ENCODE results near the gene HNRNPA0. TPM values are rescaled to one million over a fixed set of nuclear protein-coding genes. Genes with fewer than 3 reads are reported as not detected.

Gene HNRNPA0
- total and polyA plus RNA-seq, 9 of the 15 experiments (the other 6 are each of a cell fraction or from before 2014, with no cell fraction given), result 5.0 to 33.3 (median 10.7) TPM

GRCh38 chr5:137754188-137754960 lies at the start of gene HNRNPA0 (continued):
- TF ChIP-seq ZNF76 (CRISPR knock-in tag; IDR thresholded peaks at IDR 0.05; ENCODE audit: borderline replicate concordance), result 0 out of 2 replicates have a peak, but pooled peaks have one; percentile 15
- TF ChIP-seq RBM15 (IDR thresholded peaks at IDR 0.05; ENCODE audit: insufficient read depth, low read length), result no peak
- TF ChIP-seq RERE (CRISPR knock-in tag; IDR thresholded peaks at IDR 0.05; ENCODE audit: borderline replicate concordance), result 0 out of 2 replicates have a peak, but pooled peaks have one; percentile 89
- no peak for TF ChIP-seq NR2F6 (CRISPR knock-in tag; IDR thresholded peaks at IDR 0.05)
- peak; percentile 91 for TF ChIP-seq VEZF1 (CRISPR knock-in tag; IDR thresholded peaks at IDR 0.05)
- peak; percentile 16 for TF ChIP-seq SMAD1 (IDR thresholded peaks at IDR 0.05; ENCODE audit: low read depth, low read length, partially characterized antibody)
- peak; percentile 65 for TF ChIP-seq SP1 (CRISPR knock-in tag; IDR thresholded peaks at IDR 0.05)
- peak; percentile 96 for TF ChIP-seq TBP (optimal IDR thresholded peaks at IDR 0.05; ENCODE audit: low read depth, low read length)
- TF ChIP-seq ZC3H4 (CRISPR knock-in tag; IDR thresholded peaks at IDR 0.05; ENCODE audit: borderline replicate concordance), result no peak; the same call in 1 of the 2 replicates
- no peak for TF ChIP-seq KLF10 (CRISPR knock-in tag; IDR thresholded peaks at IDR 0.05)
- TF ChIP-seq WHSC1 (IDR thresholded peaks at IDR 0.05; ENCODE audit: low read length), result no peak
- no peak for TF ChIP-seq CLOCK (CRISPR knock-in tag; IDR thresholded peaks at IDR 0.05; ENCODE audit: borderline replicate concordance)
- TF ChIP-seq TOE1 (IDR thresholded peaks at IDR 0.05; ENCODE audit: borderline replicate concordance), result peak; percentile 74
- no peak for TF ChIP-seq TOE1 (CRISPR knock-in tag; IDR thresholded peaks at IDR 0.05; ENCODE audit: borderline replicate concordance, low read depth)
- TF ChIP-seq HOXB6 (CRISPR knock-in tag; IDR thresholded peaks at IDR 0.05; ENCODE audit: borderline replicate concordance), result no peak
- no peak for TF ChIP-seq FOXK1 (CRISPR knock-in tag; IDR thresholded peaks at IDR 0.05; ENCODE audit: borderline replicate concordance)
- TF ChIP-seq SIN3B (IDR thresholded peaks at IDR 0.05; ENCODE audit: low read depth), result peak; percentile 86
- TF ChIP-seq ZNF274 (IDR thresholded peaks at IDR 0.05; ENCODE audit: borderline replicate concordance, low read depth, low read length), result no peak

Measured in K562 (cell line).